ENCODE results near the gene KPNB1. TPM values are rescaled to one million over a fixed set of nuclear protein-coding genes. Genes with fewer than 3 reads are reported as not detected.
A peak's percentile ranks its signal among the peaks of the same experiment; 100 is the strongest.

The KPNB1 gene
- total RNA-seq, 2 donors from 2014 or later = 183 to 196 TPM

DNA sequence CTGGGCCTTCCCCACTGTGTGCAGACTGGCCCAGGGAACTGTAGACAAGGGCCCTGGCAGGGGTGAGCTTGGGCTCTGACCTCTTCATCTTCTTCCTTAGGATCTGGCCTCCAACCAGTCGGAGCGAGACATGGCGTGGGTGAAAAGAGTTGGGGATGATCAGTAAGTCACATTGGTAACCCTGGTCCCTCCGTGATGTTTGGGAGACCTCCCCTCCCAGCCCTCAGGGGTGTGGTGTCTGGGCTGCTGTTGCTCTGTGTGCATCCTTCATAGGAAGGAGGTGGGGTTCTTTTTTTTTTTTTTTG is 49.8 kb downstream of the KPNB1 start:
- H3K4me1 Mint-ChIP-seq = peaks cover 36% of the 10 kb centered on the region
- DNase-seq = peak in 1 of 3 donors; percentile 1

DNA sequence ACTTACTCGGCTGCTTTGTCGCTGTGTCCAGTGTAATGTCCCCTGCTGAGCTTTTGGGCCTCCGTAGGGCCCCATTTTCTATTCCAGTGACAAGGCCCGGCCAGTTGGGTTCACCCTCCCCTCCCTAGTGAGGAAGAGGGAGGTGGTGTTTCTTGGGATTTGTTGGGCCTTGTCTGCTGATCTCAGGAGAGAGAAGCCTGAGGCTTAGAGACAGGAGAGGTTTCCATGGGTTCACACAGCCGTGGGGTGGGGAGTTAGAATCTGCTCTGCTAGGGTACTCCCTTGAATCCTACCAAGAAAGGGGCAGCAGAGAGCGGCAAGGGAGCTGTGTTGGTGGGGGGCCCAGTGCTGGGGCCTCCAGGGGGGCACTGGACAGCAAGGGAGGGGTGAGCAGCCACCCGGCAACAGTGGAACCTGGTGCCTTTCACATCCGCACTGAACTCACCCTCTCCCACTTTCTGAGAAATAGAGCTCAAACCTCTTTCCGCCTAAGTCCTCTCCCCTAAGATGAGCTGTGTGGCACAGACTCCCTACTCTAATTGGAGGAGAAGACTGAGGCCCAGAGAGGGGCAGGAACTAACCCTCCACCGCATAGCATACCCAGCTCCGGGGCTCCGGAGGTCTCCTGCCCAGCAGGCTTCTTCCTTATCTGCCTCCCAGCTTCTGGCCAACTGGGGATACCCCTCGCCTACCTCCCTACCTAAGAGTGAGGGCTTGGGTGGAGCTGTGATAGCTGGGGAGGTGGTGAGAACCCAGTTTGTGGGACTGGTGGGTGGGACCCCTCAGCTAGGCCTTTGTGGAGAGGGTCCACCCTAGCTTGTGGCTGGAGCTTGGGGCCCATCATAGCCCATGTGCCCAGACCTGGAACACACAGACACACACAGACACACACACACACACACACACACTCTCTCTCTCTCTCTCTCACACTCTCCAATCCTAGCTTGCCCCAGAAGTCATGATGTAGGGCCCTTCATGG is 51.0 kb downstream of the KPNB1 start:
- H3K27ac Mint-ChIP-seq = peak overlapping the region; percentile 47

More for the DNA sequence above, 49.8 kb downstream of the KPNB1 start:
- no peak overlapping the region for H3K27ac Mint-ChIP-seq
- no peaks in the 10 kb centered on the region for H3K36me3 Mint-ChIP-seq (ENCODE audit: low read depth)
- no peak for ATAC-seq
- no peak overlapping the region for H3K4me3 Mint-ChIP-seq
- H3K27me3 Mint-ChIP-seq = no peaks in the 10 kb centered on the region
- no peaks in the 10 kb centered on the region for H3K9me3 ChIP-seq (ENCODE audit: control insufficient read depth, low read length, poor library complexity, severe bottlenecking)

DNA sequence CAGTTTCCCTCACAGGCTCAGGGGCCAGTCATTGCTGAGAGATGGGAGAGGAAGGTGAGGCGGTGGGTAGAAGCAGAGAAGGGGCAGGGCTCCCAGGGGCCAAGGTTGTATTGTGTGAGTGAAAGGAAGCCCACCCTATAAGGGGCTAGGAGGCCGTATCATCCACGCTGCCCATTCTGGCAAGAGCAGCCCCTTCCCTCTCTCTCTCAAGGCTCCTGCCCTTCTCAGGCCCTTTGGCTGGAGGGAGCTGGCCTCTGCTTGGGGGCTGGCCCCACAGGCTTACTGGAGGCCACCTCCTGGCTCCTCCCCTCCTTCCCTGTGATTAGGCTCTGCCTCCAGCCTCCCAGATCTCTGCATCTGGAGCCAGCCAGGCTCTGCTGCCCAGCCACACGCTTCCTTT is 51.9 kb downstream of the KPNB1 start:
- no peaks in the 10 kb centered on the region for H3K9me3 ChIP-seq (ENCODE audit: control insufficient read depth, low read length, poor library complexity, severe bottlenecking)
- peaks cover 54% of the 10 kb centered on the region for H3K4me1 Mint-ChIP-seq
- no peaks in the 10 kb centered on the region for H3K36me3 Mint-ChIP-seq (ENCODE audit: low read depth)
- H3K27me3 Mint-ChIP-seq = no peaks in the 10 kb centered on the region
- ATAC-seq = no peak
- DNase-seq = peak in 1 of 3 donors; percentile 1
- peak overlapping the region; percentile 63 for H3K4me3 Mint-ChIP-seq
- H3K27ac Mint-ChIP-seq = peak overlapping the region; percentile 47

More for the DNA sequence above, 51.0 kb downstream of the KPNB1 start:
- no peaks in the 10 kb centered on the region for H3K27me3 Mint-ChIP-seq
- H3K9me3 ChIP-seq (ENCODE audit: control insufficient read depth, low read length, poor library complexity, severe bottlenecking) = no peaks in the 10 kb centered on the region
- DNase-seq (peak in 1 of 3 donors; percentile 3), ATAC-seq (no peak)
- peaks cover 45% of the 10 kb centered on the region for H3K4me1 Mint-ChIP-seq
- H3K4me3 Mint-ChIP-seq = no peak overlapping the region
- no peaks in the 10 kb centered on the region for H3K36me3 Mint-ChIP-seq (ENCODE audit: low read depth)

DNA sequence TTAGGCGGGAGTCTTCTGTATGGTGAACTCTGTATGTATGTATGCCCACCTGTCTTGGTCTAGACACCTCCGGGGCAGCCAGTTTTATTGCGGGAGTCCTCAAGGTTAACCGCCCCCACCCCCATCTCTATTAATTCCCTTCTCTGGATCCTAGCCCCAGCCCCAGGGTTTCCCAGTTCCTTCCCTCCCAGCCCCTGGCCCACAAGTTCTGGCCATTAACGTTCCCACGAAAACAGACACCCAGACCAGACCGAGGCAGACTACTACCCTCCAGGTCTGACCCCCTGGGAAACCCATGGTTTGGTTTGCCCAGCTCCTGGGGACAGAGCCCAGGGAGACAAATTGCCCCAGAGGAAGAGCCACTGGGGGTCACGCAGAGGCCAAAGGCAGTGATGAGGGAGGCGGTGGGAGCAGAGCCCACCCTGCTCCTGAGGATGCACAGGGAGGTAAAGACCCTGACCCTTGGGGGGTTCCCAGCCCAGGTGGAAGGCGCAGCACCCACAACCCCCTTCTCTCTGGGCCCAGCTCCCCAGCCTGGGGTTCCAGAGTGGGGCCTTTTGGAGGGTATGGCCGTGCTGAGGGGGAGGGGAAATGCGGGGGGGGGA is 52.8 kb downstream of the KPNB1 start:
- no peak for DNase-seq
- peaks cover 63% of the 10 kb centered on the region for H3K4me1 Mint-ChIP-seq
- ATAC-seq = no peak
- no peaks in the 10 kb centered on the region for H3K36me3 Mint-ChIP-seq (ENCODE audit: low read depth)
- no peaks in the 10 kb centered on the region for H3K27me3 Mint-ChIP-seq
- peak overlapping the region; percentile 63 for H3K4me3 Mint-ChIP-seq
- H3K27ac Mint-ChIP-seq = peak overlapping the region; percentile 47
- no peaks in the 10 kb centered on the region for H3K9me3 ChIP-seq (ENCODE audit: control insufficient read depth, low read length, poor library complexity, severe bottlenecking)

DNA sequence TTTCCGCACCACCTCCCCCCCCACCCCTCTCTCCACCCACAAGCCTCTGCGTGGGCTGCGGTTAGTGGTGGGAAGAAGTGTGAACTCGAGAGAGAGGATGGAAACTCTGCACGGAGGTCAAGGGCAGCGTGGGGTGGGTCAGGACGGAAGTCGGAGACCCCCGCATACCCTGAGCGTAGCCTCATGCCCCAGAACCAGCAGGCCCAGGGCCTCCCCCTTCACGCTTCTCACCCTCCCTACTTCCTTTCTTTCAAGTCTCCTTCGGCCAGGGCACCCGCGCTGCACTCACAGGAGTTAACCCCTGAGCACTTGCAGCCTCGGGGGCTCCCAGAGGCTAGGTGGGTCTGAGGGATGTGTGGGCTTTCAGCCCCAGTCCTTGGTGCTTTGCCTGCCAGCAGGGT is 53.5 kb downstream of the KPNB1 start:
- Mint-ChIP-seq H3K36me3 (ENCODE audit: low read depth) (no peaks in the 10 kb centered on the region), H3K4me3 (peak overlapping the region; percentile 82), H3K4me1 (peaks cover 63% of the 10 kb centered on the region), H3K27me3 (no peaks in the 10 kb centered on the region), H3K27ac (peak overlapping the region; percentile 92)
- H3K9me3 ChIP-seq (ENCODE audit: control insufficient read depth, low read length, poor library complexity, severe bottlenecking) = no peaks in the 10 kb centered on the region
- DNase-seq (no peak), ATAC-seq (peak; percentile 7)

DNA sequence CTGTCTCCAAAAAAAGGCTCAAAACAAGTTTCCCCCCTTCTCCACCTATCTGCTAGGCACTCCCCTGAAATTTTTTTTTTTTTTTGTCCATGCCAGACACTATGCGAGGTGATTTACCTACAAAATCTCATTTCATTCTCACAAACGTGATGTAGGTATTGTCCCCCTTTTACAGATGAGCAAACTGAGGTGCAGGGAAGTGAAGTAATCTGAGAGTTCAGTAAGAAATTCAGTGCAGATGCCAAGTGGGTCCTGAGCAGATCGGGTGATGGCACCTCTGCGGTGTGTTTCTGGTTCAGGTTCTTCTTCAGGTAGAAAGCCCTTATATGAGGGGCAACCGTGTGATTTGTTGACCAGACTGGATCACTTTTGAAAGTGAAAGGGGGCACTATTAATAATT is 54.0 kb downstream of the KPNB1 start:
- ATAC-seq (no peak), DNase-seq (no peak)
- Mint-ChIP-seq H3K4me3 (peak overlapping the region; percentile 82), H3K27me3 (no peaks in the 10 kb centered on the region), H3K4me1 (peaks cover 62% of the 10 kb centered on the region), H3K36me3 (ENCODE audit: low read depth) (no peaks in the 10 kb centered on the region), H3K27ac (peak overlapping the region; percentile 92)
- H3K9me3 ChIP-seq (ENCODE audit: control insufficient read depth, low read length, poor library complexity, severe bottlenecking) = no peaks in the 10 kb centered on the region

DNA sequence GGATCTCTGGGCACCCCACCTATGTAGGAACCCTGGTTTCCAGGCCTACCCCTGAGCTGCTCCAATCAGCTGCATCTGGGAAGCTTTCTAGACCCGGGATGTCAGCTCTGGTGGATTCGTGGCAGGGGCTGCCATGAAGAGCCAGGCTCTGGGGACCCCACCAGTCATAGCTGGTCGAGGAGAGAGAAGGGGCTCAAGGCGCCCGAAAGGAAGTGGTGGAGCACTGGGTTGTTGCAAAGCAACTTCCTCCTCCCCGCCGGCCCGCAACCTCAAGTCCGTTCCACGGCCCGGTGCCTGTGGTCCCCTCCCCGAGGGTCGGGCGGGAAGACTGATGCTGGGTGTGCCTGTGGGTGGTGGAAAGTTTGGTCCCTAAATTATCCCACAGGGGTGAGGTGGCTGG is 54.4 kb downstream of the KPNB1 start:
- peak overlapping the region; percentile 82 for H3K4me3 Mint-ChIP-seq
- ATAC-seq = no peak
- H3K27ac Mint-ChIP-seq = peak overlapping the region; percentile 92
- DNase-seq = no peak
- no peaks in the 10 kb centered on the region for H3K27me3 Mint-ChIP-seq
- H3K9me3 ChIP-seq (ENCODE audit: control insufficient read depth, low read length, poor library complexity, severe bottlenecking) = no peaks in the 10 kb centered on the region
- H3K36me3 Mint-ChIP-seq (ENCODE audit: low read depth) = no peaks in the 10 kb centered on the region
- H3K4me1 Mint-ChIP-seq = peaks cover 57% of the 10 kb centered on the region

DNA sequence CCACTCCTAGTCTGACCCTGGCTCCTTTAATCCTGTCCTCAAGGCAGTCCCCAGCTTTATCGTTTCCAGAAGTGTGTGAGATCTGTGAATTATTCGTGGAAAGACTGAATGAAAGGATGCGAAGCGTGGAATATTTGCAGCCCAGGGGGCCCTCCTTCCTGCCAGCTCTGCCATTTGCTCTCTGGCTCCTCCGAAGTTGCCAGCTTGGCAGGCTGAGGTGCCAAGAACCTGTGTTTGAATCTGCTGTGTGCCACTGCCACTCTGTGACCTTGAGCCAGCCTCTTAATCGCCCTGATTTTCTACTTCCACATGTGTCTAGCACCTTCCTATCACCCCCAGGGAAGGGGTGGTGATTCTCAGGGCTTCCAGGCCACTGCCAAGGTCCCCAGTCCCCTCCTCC is 55.0 kb downstream of the KPNB1 start:
- H3K9me3 ChIP-seq (ENCODE audit: control insufficient read depth, low read length, poor library complexity, severe bottlenecking) = no peaks in the 10 kb centered on the region
- Mint-ChIP-seq H3K4me1 (peaks cover 54% of the 10 kb centered on the region), H3K27me3 (no peaks in the 10 kb centered on the region), H3K36me3 (ENCODE audit: low read depth) (no peaks in the 10 kb centered on the region), H3K27ac (peak overlapping the region; percentile 92), H3K4me3 (peak overlapping the region; percentile 82)
- no peak for ATAC-seq
- DNase-seq = no peak

DNA sequence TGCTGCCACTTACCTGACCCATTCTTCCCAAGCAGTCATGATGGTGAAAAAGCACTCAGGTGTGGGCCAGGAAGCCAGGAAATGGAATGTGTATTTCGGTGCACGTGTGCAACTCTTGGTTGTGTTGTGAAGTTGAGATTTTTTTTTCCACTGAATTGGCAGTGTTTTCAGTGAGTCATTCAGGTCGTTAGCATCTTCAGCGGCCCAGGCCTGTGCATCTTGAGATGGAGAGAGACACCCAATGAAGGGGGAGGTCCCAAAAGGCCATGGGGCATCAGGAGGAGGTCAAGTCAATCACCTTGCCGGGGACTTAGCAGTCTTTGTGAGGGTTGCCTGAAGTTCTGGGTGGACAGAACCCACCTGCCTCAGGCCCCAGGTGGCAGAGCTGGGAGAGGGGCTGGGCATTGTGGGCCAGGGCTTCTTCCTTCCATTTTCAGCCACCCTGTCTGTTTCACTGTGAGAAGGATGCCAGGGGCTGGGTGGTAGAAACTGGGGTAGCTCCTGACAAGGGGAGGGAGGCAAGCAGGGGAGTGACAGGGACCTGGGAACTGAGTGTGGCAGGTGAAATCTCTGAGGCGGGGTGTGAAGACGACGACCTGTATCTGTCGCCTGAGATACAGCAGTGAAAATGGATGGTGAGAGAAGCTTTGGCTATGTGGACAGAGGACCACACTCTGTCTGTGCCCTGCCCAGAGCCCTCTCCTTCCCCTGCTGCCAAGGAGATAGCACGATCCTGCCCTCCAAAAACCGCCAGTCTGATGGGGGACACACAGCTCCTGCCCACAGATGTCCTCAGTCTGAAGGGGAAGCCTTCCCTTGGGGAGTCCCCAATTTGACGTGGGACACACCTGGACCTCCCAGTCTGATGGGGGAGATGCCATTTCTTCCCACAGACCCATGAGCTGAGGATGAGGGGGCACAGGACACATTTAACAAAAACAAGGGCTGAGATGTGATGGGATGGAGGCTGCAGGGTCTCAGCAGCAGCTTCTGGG is 56.1 kb downstream of the KPNB1 start:
- H3K9me3 ChIP-seq (ENCODE audit: control insufficient read depth, low read length, poor library complexity, severe bottlenecking) = no peaks in the 10 kb centered on the region
- H3K27me3 Mint-ChIP-seq = no peaks in the 10 kb centered on the region
- ATAC-seq = peak; percentile 10
- no peak for DNase-seq
- peaks cover 52% of the 10 kb centered on the region for H3K4me1 Mint-ChIP-seq
- no peaks in the 10 kb centered on the region for H3K36me3 Mint-ChIP-seq (ENCODE audit: low read depth)
- peak overlapping the region; percentile 92 for H3K27ac Mint-ChIP-seq
- H3K4me3 Mint-ChIP-seq = peak overlapping the region; percentile 82

DNA sequence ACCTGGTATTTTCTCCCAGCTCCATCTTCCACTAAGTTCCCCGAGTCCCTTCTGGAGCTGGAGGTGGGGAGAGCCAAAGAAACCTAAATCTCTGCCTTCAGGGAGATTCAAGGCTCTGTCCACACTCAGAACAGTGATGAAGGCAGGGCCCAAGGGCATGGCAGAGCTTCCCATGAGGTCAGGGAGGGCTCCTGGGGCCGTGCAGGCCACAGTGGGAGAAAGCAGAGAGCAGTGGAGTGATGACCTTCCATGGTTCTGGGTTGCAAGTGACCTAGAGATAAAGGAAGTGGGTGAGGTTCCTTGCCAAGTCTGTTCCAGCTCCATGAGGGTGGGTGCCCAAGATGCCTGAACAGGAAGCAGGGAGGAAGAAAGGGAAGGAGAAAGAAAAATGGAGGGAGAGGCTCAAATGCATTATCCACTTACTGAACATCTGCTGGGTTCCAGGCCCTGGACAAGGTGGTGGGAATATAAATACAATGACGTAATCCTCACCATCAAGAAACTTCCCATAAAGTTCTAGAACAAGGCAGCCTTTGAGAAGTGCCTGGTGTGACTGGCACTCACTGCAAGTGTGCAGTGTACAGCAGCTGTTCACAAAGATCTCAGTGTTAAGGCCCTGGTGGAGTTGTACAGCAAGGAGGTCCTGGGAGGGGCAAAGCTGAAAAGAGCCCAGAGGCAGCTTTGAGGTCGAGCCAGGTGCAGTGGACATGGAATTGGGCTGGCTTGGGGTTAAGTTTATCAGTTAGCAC is 57.5 kb downstream of the KPNB1 start:
- peak overlapping the region; percentile 92 for H3K27ac Mint-ChIP-seq
- H3K4me1 Mint-ChIP-seq = peaks cover 45% of the 10 kb centered on the region
- H3K9me3 ChIP-seq (ENCODE audit: control insufficient read depth, low read length, poor library complexity, severe bottlenecking) = no peaks in the 10 kb centered on the region
- no peak for DNase-seq
- no peaks in the 10 kb centered on the region for H3K36me3 Mint-ChIP-seq (ENCODE audit: low read depth)
- peak overlapping the region; percentile 82 for H3K4me3 Mint-ChIP-seq
- H3K27me3 Mint-ChIP-seq = no peaks in the 10 kb centered on the region
- no peak for ATAC-seq

DNA sequence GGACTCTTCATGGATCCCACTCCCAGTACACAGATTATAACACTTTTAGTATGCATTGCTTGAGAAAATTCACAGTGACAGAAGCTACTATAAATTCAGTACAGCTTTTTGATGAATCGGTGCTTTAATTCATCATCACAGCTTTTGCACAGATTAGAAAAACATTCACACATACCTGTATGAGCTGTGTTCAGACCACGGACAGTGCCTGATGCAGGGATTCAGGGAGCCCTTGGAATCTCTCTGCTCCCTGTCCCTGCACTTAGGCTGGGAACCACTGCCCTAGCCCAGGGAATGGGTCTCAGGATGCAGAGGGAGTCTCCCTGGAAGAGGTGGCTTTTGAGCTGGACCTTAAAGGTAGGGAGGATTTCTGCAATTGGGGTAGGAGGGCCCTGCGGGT is 58.2 kb downstream of the KPNB1 start:
- peaks cover 43% of the 10 kb centered on the region for H3K4me1 Mint-ChIP-seq
- DNase-seq (no peak), ATAC-seq (no peak)
- no peaks in the 10 kb centered on the region for H3K9me3 ChIP-seq (ENCODE audit: control insufficient read depth, low read length, poor library complexity, severe bottlenecking)
- no peaks in the 10 kb centered on the region for H3K27me3 Mint-ChIP-seq
- no peak overlapping the region for H3K4me3 Mint-ChIP-seq
- H3K27ac Mint-ChIP-seq = no peak overlapping the region
- no peaks in the 10 kb centered on the region for H3K36me3 Mint-ChIP-seq (ENCODE audit: low read depth)

DNA sequence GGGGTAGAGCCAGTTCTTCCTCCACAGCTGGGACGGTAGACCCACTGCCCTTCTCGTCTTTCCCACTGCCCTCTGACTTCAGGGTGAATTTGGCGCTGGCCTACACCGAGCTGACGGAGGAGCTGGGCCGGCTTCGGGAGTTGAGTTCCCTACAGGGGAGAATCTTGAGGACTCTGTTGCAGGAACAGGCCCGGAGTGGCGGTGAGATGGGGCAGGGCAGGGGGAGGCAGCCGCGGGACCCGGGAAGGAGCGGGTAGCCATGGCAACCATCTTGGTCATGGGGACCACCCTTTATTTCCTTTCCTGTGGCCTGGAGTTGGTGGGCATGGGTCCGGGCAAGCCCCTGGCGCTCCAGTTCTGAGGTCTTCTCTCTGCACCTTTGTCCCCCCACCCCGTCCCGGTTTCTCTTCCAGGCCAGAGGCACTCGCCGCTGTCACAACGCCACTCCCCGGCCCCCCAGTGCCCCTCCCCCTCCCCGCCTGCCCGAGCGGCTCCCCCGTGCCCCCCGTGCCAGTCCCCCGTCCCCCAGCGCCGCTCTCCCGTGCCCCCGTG is 58.7 kb downstream of the KPNB1 start:
- Mint-ChIP-seq H3K4me3 (no peak overlapping the region), H3K4me1 (peaks cover 41% of the 10 kb centered on the region), H3K36me3 (ENCODE audit: low read depth) (no peaks in the 10 kb centered on the region), H3K27ac (no peak overlapping the region), H3K27me3 (no peaks in the 10 kb centered on the region)
- ATAC-seq = no peak
- no peak for DNase-seq
- no peaks in the 10 kb centered on the region for H3K9me3 ChIP-seq (ENCODE audit: control insufficient read depth, low read length, poor library complexity, severe bottlenecking)
